OCI-LY1 (cell line): Measurements from ENCODE around the gene CHD9NB.

ENCODE experiments used
- H2AFZ ChIP-seq: fragments of 200-600 bp; sonication (generic), shearing (Covaris generic); 2 replicates; pipeline ENCODE4 v1.6.0; 2014; ENCODE audit warnings: antibody characterized with exemption, mild to moderate bottlenecking, low read length
- H3F3A ChIP-seq: fragments of 200-600 bp; sonication (generic), shearing (Covaris generic); 2 replicates; pipeline ENCODE4 v1.6.0; 2014; ENCODE audit warnings: mild to moderate bottlenecking, antibody characterized with exemption, low read length, moderate library complexity; ENCODE audit not compliant: insufficient read depth
- H3K27ac ChIP-seq: fragments of 200-600 bp; sonication (generic); 2 replicates; pipeline ENCODE4 v1.5.1; 2014; ENCODE audit warnings: low read length, mixed run types, mild to moderate bottlenecking, low read depth; ENCODE audit not compliant: poor library complexity, severe bottlenecking
- H3K27me3 ChIP-seq: fragments of 200-600 bp; sonication (generic); 2 replicates; pipeline ENCODE4 v1.6.0; 2014; ENCODE audit warnings: antibody characterized with exemption, mild to moderate bottlenecking, low read length, moderate library complexity; ENCODE audit not compliant: insufficient read depth
- H3K36me3 ChIP-seq: fragments of 200-600 bp; sonication (generic); 2 replicates; pipeline ENCODE4 v1.6.1; 2014; ENCODE audit warnings: mild to moderate bottlenecking, antibody characterized with exemption, low read length, moderate library complexity, mixed read lengths; ENCODE audit not compliant: insufficient read depth
- H3K4me1 ChIP-seq: fragments of 200-600 bp; sonication (generic); 2 replicates; pipeline ENCODE4 v1.5.1; 2014; ENCODE audit warnings: mild to moderate bottlenecking, low read length, moderate library complexity; ENCODE audit not compliant: insufficient read depth, severe bottlenecking
- H3K4me2 ChIP-seq: fragments of 200-600 bp; sonication (generic), shearing (Covaris generic); 2 replicates; pipeline ENCODE4 v1.6.1; 2014; ENCODE audit warnings: low read length
- H3K4me3 ChIP-seq: fragments of 200-600 bp; sonication (generic); 2 replicates; pipeline ENCODE4 v1.5.1; 2014; ENCODE audit warnings: low read length, low read depth, mild to moderate bottlenecking, mixed read lengths; ENCODE audit not compliant: poor library complexity, severe bottlenecking
- H3K79me2 ChIP-seq: fragments of 200-600 bp; shearing (Covaris generic); 2 replicates; pipeline ENCODE4 v1.6.1; 2016; ENCODE audit warnings: mixed run types, low read length, mixed read lengths; ENCODE audit not compliant: insufficient read depth
- H3K9ac ChIP-seq: fragments of 200-600 bp; sonication (generic), shearing (Covaris generic); 2 replicates; pipeline ENCODE4 v1.6.1; 2014; ENCODE audit warnings: mild to moderate bottlenecking, low read length, mixed read lengths
- H3K9me2 ChIP-seq: fragments of 200-600 bp; sonication (generic), shearing (Covaris generic); 2 replicates; pipeline ENCODE4 v1.6.1; 2014; ENCODE audit warnings: low read depth, mild to moderate bottlenecking, low read length, mixed read lengths
- H3K9me3 ChIP-seq: fragments of 200-600 bp; shearing (Covaris generic); 2 replicates; pipeline ENCODE4 v1.6.1; 2014; ENCODE audit warnings: low read length, mixed read lengths
- H4K20me1 ChIP-seq: fragments of 200-600 bp; sonication (generic), shearing (Covaris generic); 2 replicates; pipeline ENCODE4 v1.6.0; 2016; ENCODE audit warnings: mild to moderate bottlenecking, low read length; ENCODE audit not compliant: insufficient read depth
- CTCF ChIP-seq: fragments of 200-600 bp; sonication (generic), shearing (Covaris generic); IDR thresholded peaks from 2 replicates; pipeline ENCODE4 v1.5.1; 2017; ENCODE audit warnings: mild to moderate bottlenecking, antibody characterized with exemption, low read length, moderate library complexity, mixed read lengths
- EZH2 ChIP-seq: fragments of 200-600 bp; sonication (generic), shearing (Covaris generic); IDR thresholded peaks from 2 replicates; pipeline ENCODE4 v1.8.0; 2017; ENCODE audit warnings: borderline replicate concordance, mixed run types, mild to moderate bottlenecking, antibody characterized with exemption, low read length, moderate library complexity, mixed read lengths

CHD9NB gene

DNA sequence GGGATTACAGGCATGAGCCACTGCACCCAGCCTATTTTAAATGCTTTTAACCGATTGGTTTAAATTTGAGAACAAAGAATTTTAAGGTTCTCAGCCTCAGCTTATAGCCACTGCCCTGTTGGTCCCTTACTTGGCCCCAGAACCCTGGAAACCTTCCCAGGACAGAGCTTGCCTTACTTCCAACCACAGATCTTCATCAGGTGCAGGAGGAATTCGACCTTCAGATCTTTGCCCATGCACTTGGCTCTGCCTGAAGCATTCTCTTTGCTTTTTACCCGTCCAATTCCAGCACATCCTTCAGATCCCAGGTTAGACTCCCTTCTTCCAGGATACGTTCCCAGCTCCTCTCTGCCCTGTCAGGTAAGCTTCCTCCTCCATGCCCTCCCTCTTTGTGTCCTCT lies 29.8 kb upstream of the CHD9NB start:
- Histone ChIP-seq H3K36me3 (no peaks in the 10 kb centered on the region; the same call in none of the 2 replicates), H3K79me2 (peaks cover 7% of the 10 kb centered on the region), H3K27me3 (no peaks in the 10 kb centered on the region), H2AFZ (no peak overlapping the region), H3F3A (no peaks in the 10 kb centered on the region), H3K4me3 (no peak overlapping the region), H3K4me2 (no peak overlapping the region), H4K20me1 (no peaks in the 10 kb centered on the region), H3K9me3 (no peaks in the 10 kb centered on the region), H3K4me1 (peaks cover 22% of the 10 kb centered on the region), H3K9me2 (no peaks in the 10 kb centered on the region), H3K27ac (no peak overlapping the region), H3K9ac (no peak overlapping the region)
- no peak for TF ChIP-seq EZH2
- TF ChIP-seq CTCF, result no peak

- no peak for TF ChIP-seq EZH2
- TF ChIP-seq CTCF, result no peak
- Histone ChIP-seq H3K79me2 (peaks cover 7% of the 10 kb centered on the region), H3K27ac (no peak overlapping the region), H3K4me3 (no peak overlapping the region), H3K4me2 (no peak overlapping the region), H4K20me1 (no peaks in the 10 kb centered on the region), H3K9me3 (no peaks in the 10 kb centered on the region), H3K36me3 (no peaks in the 10 kb centered on the region; the same call in 1 of the 2 replicates), H3K9ac (no peak overlapping the region), H3F3A (no peaks in the 10 kb centered on the region), H3K4me1 (peaks cover 22% of the 10 kb centered on the region), H3K27me3 (no peaks in the 10 kb centered on the region), H3K9me2 (no peaks in the 10 kb centered on the region), H2AFZ (no peak overlapping the region)
Measured at GRCh38 chr16:53081686-53082407, 29.1 kb upstream of the CHD9NB start.

DNA sequence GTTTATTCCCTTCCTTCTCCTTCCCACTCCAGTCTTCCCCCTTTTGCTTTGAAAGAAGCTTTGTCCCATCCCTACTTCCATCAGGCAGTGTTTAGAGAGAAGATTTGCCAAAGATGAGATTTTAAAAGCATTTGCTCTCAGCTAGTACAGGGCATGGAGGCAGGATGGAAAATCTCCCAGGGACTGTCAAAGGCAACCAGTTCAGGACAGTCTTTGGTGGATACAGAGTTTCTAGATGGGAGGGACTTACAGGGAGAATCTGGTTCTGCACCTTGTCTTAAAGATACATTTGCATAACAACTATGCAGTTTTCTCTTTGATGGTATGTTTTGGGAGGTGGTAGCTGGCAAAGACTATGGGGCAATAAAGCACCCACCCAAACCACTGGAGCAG lies 28.3 kb upstream of the CHD9NB start:
- H3K4me2 ChIP-seq, result no peak overlapping the region

More for the DNA sequence above, 28.3 kb upstream of the CHD9NB start:
- no peaks in the 10 kb centered on the region for H3K27me3 ChIP-seq
- H4K20me1 ChIP-seq, result no peaks in the 10 kb centered on the region
- no peak overlapping the region for H3K9ac ChIP-seq
- H3K27ac ChIP-seq, result no peak overlapping the region
- no peak overlapping the region for H3K4me3 ChIP-seq
- H3K79me2 ChIP-seq, result peaks cover 7% of the 10 kb centered on the region
- peaks cover 18% of the 10 kb centered on the region for H3K4me1 ChIP-seq
- no peaks in the 10 kb centered on the region for H3F3A ChIP-seq
- no peaks in the 10 kb centered on the region; the same call in 1 of the 2 replicates for H3K36me3 ChIP-seq
- no peak for TF ChIP-seq CTCF
- TF ChIP-seq EZH2, result no peak
- no peaks in the 10 kb centered on the region for H3K9me2 ChIP-seq
- no peaks in the 10 kb centered on the region for H3K9me3 ChIP-seq
- H2AFZ ChIP-seq, result no peak overlapping the region
